DMS153 treated with DMSO at 0.1 percent for 48 hours (cell line): ENCODE data around the gene AGAP6.
"Not testable (repeated sequence)": the region's sequence is repeated elsewhere in the genome, so short reads cannot be mapped to it uniquely, and the experiment has no call there.

Experiments used
- DNase-seq: peaks from one replicate; lab custom pipeline; 2025; ENCODE audit not compliant: unreplicated experiment; lab: John Stamatoyannopoulos, UW

Gene AGAP6

GRCh38 chr10:50024716-50025383, 36.6 kb downstream of the AGAP6 start:
- DNase-seq = not testable (repeated sequence)

- no peak for DNase-seq
Observed at GRCh38 chr10:50025627-50026026, 37.4 kb downstream of the AGAP6 start.

- DNase-seq = no peak
Observed at GRCh38 chr10:50027195-50027594, 39.0 kb downstream of the AGAP6 start.

- no peak for DNase-seq
Observed at GRCh38 chr10:50033481-50033880, 45.3 kb downstream of the AGAP6 start.

- DNase-seq = peak; percentile 24
Observed at GRCh38 chr10:50035337-50035736, 47.1 kb downstream of the AGAP6 start.

- DNase-seq = no peak
Observed at GRCh38 chr10:50044941-50045664, 56.9 kb downstream of the AGAP6 start.

- not testable (repeated sequence) for DNase-seq
Observed at GRCh38 chr10:50046457-50046856, 58.3 kb downstream of the AGAP6 start.

GRCh38 chr10:50047594-50047993, 59.4 kb downstream of the AGAP6 start:
- DNase-seq = not testable (repeated sequence)

- DNase-seq = not testable (repeated sequence)
Observed at GRCh38 chr10:50051995-50052660, 63.9 kb downstream of the AGAP6 start.

GRCh38 chr10:50052778-50053376, 64.7 kb downstream of the AGAP6 start:
- DNase-seq = not testable (repeated sequence)

GRCh38 chr10:50055494-50056292, 67.5 kb downstream of the AGAP6 start:
- DNase-seq = not testable (repeated sequence)

GRCh38 chr10:50056654-50057053, 68.4 kb downstream of the AGAP6 start:
- not testable (repeated sequence) for DNase-seq

- DNase-seq = not testable (repeated sequence)
Observed at GRCh38 chr10:50058727-50059126, 70.5 kb downstream of the AGAP6 start.

GRCh38 chr10:50059946-50060345, 71.7 kb downstream of the AGAP6 start:
- not testable (repeated sequence) for DNase-seq
